Measurements from ENCODE around the gene CELSR1. TPM values are rescaled to one million over a fixed set of nuclear protein-coding genes. Genes with fewer than 3 reads are reported as not detected.

The CELSR1 gene
- total and polyA plus RNA-seq, 7 experiments from 2014 or later = 0.36 to 4.7 (median 0.97) TPM

DNA sequence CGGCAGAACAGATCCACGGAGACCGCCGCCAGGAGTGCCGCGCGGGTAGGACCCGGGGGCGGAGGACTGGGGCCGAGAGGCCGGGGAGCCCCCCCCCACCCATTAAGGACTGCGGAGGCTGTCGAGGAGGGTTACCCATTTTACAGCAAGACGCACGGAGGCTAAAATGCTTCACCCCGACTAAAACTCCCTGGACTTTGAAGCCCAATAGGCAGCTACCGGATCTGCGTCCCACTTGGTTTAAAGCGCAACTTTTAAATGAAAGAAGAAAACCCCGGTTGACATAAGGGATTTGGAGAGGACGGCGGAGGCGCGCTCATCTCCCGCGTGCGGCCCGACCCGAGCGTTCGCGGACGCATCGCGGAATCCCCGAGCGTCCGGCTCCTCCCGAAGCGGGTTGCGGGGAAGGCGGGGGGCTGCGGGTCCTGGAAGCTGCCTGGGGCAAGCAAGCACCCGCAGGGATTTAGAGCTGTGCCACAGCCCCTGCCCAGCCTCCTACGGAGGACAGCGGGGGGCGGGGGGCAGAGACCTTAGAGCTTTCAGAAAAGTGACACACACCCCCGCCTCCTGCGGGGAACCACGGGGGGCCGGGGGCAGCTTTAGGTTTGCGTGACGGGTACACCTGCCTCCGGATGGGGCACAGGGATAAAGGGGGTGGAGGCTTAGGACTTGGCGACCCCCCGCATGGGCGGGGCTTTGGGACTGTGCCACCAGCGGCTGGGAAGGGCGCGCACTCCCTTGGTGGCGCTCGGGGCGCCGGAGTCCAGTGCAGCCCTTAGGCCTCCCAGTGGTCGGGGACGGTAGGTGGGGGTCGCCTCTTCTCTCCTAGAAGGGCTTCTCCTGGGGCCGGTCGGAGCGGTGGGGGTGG, 760 bp upstream of the CELSR1 start:
- Mint-ChIP-seq H3K4me1 (peaks cover 0 to 12% (median 6%) of the 10 kb centered on the region in 7 donors), H3K36me3 (no peaks in the 10 kb centered on the region), H3K27ac (no peak overlapping the region), H3K9me3 (no peaks in the 10 kb centered on the region), H3K27me3 (peaks cover 15 to 36% (median 26%) of the 10 kb centered on the region in 5 donors), H3K4me3 (peak overlapping the region in 8 of 10 donors; percentile 39 to 80 (median 56))
- Histone ChIP-seq H3K27me3 (ENCODE audit: control insufficient read depth in 2 of 2, insufficient read depth in 2 of 2, low read length in 2 of 2) (no peaks in the 10 kb centered on the region), H3K27ac (ENCODE audit: low read depth, low read length) (no peak overlapping the region), H3K9me3 (ENCODE audit: control insufficient read depth in 2 of 3, low read length in 3 of 3) (no peaks in the 10 kb centered on the region), H3K36me3 (ENCODE audit: control insufficient read depth in 2 of 3, insufficient read depth in 3 of 3, low read length in 3 of 3) (no peaks in the 10 kb centered on the region), H3K4me1 (ENCODE audit: control insufficient read depth in 2 of 2, insufficient read depth in 2 of 2, low read length in 2 of 2) (peaks cover 8% of the 10 kb centered on the region in 2 donors), H3K4me3 (ENCODE audit: low read length) (no peak overlapping the region)
- CTCF ChIA-PET = interaction anchor here (1.4 kb wide), 1 partner anchor 171 kb away, joined by 4 read pairs; no protein-coding TSS in a partner anchor
- no peak for DNase-seq
- ATAC-seq = no peak
- intact Hi-C loops (cut with micrococcal nuclease) = no loop called here
- POLR2A ChIA-PET = no interaction called here

DNA sequence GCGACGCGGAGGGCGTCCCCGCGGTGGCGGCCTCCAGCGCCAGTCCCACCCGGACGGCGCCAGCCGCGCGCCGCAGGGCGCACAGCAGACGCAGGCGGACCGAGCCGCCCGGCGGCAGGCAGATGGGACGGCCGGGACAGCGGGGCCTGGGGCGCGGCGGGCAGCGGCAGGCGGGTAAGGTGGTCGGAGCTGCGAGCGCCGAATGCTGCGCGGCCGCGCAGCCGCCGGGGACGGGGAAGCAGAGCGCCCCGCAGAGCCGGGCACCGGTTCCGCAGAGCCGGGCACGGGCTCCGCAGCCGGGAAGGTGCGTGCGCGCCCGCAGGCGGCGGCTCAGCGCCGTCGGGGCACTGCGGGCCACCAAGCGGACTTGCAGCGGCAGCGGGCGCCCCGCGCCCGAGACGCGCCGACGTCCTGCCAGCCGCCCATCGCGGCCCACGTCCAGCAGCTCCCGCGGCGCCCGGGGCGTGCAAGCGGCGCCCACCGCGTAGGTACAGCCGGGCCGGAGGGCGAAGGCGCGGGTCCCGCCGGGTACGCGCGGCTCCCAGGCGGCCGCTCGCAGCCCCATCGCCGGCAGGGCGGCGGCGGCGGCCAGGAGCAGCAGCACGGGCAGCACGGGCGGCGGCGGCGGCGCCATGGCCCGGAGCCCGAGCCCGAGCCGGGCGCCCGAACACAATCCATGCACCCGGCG, 739 bp downstream of the CELSR1 start:
- CTCF ChIA-PET = no interaction called here
- H3K27ac Mint-ChIP-seq = no peak overlapping the region
- peaks cover 0 to 12% (median 8%) of the 10 kb centered on the region in 7 donors for H3K4me1 Mint-ChIP-seq
- Histone ChIP-seq H3K27me3 (ENCODE audit: control insufficient read depth in 2 of 2, insufficient read depth in 2 of 2, low read length in 2 of 2) (no peaks in the 10 kb centered on the region), H3K9me3 (ENCODE audit: control insufficient read depth in 2 of 3, low read length in 3 of 3) (no peaks in the 10 kb centered on the region), H3K4me3 (ENCODE audit: low read length) (no peak overlapping the region), H3K36me3 (ENCODE audit: control insufficient read depth in 2 of 3, insufficient read depth in 3 of 3, low read length in 3 of 3) (no peaks in the 10 kb centered on the region), H3K27ac (ENCODE audit: low read depth, low read length) (no peak overlapping the region), H3K4me1 (ENCODE audit: control insufficient read depth in 2 of 2, insufficient read depth in 2 of 2, low read length in 2 of 2) (peaks cover 8% of the 10 kb centered on the region in 2 donors)
- no peak for DNase-seq
- H3K4me3 Mint-ChIP-seq = peak overlapping the region in 1 of 10 donors; percentile 72
- H3K36me3 Mint-ChIP-seq = no peaks in the 10 kb centered on the region
- no peaks in the 10 kb centered on the region for H3K9me3 Mint-ChIP-seq
- intact Hi-C loops (cut with micrococcal nuclease) = no loop called here
- POLR2A ChIA-PET = no interaction called here
- H3K27me3 Mint-ChIP-seq = peaks cover 18 to 39% (median 19%) of the 10 kb centered on the region in 5 donors
- ATAC-seq = peak; percentile 33

DNA sequence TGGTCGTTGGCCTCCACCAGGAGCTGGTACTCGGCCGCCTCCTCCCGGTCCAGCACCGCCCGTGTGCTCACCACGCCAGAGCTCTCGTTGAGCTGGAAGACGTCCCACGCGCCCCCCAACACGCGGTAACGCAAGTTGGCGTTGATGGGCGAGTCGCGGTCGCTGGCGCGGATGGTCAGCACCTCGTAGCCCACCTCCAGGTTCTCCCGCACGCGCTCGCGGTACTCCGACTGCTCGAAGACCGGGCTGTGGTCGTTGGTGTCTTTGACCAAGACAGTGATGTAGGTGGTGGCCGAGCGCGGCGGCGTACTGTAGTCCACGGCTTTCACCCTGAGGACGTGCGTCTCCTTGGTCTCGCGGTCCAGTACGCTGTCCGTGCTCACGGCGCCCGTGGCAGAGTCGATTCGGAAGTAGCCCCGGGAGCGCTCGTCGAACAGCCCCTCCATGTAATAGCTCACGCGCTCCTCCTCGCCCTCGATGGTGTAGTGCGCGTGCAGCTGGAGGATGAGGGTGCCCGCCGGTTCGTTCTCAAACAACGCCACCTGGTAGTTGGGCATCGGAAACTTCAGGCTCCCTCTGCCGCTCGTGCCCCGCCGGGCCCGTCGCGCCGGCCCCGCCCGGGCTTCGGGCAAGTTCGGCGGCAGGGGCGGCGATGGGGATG, 1.4 kb downstream of the CELSR1 start:
- CTCF ChIA-PET = no interaction called here
- Mint-ChIP-seq H3K27ac (no peak overlapping the region), H3K4me1 (peaks cover 0 to 12% (median 8%) of the 10 kb centered on the region in 7 donors), H3K27me3 (peaks cover 18 to 39% (median 19%) of the 10 kb centered on the region in 5 donors), H3K4me3 (peak overlapping the region in 4 of 10 donors; percentile 17 to 72 (median 42)), H3K36me3 (no peaks in the 10 kb centered on the region), H3K9me3 (no peaks in the 10 kb centered on the region)
- DNase-seq (no peak), ATAC-seq (no peak)
- H3K36me3 ChIP-seq (ENCODE audit: control insufficient read depth in 2 of 3, insufficient read depth in 3 of 3, low read length in 3 of 3) = no peaks in the 10 kb centered on the region
- POLR2A ChIA-PET = no interaction called here
- no peaks in the 10 kb centered on the region for H3K9me3 ChIP-seq (ENCODE audit: control insufficient read depth in 2 of 3, low read length in 3 of 3)
- peaks cover 8% of the 10 kb centered on the region in 2 donors for H3K4me1 ChIP-seq (ENCODE audit: control insufficient read depth in 2 of 2, insufficient read depth in 2 of 2, low read length in 2 of 2)
- no peak overlapping the region for H3K27ac ChIP-seq (ENCODE audit: low read depth, low read length)
- no peak overlapping the region for H3K4me3 ChIP-seq (ENCODE audit: low read length)
- H3K27me3 ChIP-seq (ENCODE audit: control insufficient read depth in 2 of 2, insufficient read depth in 2 of 2, low read length in 2 of 2) = no peaks in the 10 kb centered on the region
- intact Hi-C loops (cut with micrococcal nuclease) = no loop called here

DNA sequence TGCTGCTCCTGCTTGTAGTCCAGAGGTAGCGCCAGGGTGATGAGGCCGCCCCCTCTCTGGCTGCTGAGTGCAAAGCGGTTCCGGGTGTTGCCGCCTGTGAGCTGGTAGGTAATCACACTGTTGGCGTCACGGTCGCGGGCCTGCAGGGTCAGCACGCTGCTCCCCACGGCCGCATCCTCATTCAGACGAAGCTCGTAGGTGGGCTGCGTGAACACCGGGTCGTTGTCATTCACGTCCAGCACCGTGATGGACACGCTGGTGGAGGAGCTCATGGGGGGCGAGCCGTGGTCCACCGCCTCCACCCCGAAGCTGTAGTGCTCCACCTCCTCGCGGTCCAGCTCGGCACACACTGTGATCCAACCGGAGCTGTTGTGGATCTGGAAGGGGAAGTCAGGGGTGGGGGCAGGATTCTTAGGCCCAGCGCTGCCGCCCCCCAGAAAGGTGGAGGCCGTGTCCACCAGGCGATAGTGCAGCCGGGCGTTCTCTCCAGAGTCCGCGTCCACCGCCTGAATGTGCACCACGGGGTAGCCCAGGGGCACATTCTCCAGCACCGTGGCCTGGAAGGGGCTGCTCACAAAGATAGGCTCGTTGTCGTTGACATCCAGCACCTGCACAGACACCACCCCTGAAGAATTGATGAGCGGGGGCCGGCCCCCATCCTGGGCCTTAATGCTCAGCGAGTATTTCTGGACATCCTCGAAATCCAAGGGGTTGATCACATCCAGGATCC, 2.4 kb downstream of the CELSR1 start:
- Histone ChIP-seq H3K36me3 (ENCODE audit: control insufficient read depth in 2 of 3, insufficient read depth in 3 of 3, low read length in 3 of 3) (no peaks in the 10 kb centered on the region), H3K4me1 (ENCODE audit: control insufficient read depth in 2 of 2, insufficient read depth in 2 of 2, low read length in 2 of 2) (peaks cover 8% of the 10 kb centered on the region in 2 donors), H3K27ac (ENCODE audit: low read depth, low read length) (no peak overlapping the region), H3K9me3 (ENCODE audit: control insufficient read depth in 2 of 3, low read length in 3 of 3) (no peaks in the 10 kb centered on the region), H3K4me3 (ENCODE audit: low read length) (no peak overlapping the region), H3K27me3 (ENCODE audit: control insufficient read depth in 2 of 2, insufficient read depth in 2 of 2, low read length in 2 of 2) (no peaks in the 10 kb centered on the region)
- Mint-ChIP-seq H3K36me3 (no peaks in the 10 kb centered on the region), H3K9me3 (no peaks in the 10 kb centered on the region), H3K27me3 (peaks cover 11 to 32% (median 19%) of the 10 kb centered on the region in 5 donors), H3K4me3 (peak overlapping the region in 4 of 10 donors; percentile 8 to 72 (median 48)), H3K27ac (no peak overlapping the region), H3K4me1 (peaks cover 0 to 12% (median 8%) of the 10 kb centered on the region in 7 donors)
- CTCF ChIA-PET = no interaction called here
- POLR2A ChIA-PET = no interaction called here
- no peak for ATAC-seq
- intact Hi-C loops (cut with micrococcal nuclease) = no loop called here
- no peak for DNase-seq

DNA sequence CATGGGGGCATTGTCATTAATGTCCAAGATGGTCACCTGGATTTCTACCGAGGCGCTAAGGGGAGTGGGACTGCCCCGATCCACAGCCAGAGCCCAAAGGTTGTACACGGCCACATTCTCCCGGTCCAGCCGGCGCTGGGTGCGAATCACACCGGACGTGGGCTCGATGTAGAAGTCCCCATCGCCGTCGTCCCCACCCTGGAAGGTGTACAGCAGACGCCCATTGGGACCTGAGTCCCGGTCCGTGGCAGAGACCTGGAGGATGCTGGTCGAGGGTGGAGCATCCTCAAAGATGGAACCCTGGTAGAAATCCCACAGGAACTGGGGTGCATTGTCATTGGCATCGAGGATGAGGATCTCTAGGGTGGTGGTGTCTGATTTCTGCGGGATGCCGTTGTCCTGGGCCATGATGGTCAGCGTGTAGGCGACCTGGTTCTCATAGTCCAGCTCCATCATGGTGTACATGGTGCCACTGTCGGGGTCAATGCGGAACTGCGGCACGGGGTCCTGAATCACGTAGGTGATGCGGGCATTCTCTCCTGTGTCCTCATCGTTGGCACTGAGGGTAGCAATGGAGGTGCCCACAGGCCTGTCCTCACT, 3.1 kb downstream of the CELSR1 start:
- Histone ChIP-seq H3K9me3 (ENCODE audit: control insufficient read depth in 2 of 3, low read length in 3 of 3) (no peaks in the 10 kb centered on the region), H3K27ac (ENCODE audit: low read depth, low read length) (no peak overlapping the region), H3K36me3 (ENCODE audit: control insufficient read depth in 2 of 3, insufficient read depth in 3 of 3, low read length in 3 of 3) (no peaks in the 10 kb centered on the region), H3K4me1 (ENCODE audit: control insufficient read depth in 2 of 2, insufficient read depth in 2 of 2, low read length in 2 of 2) (peaks cover 8% of the 10 kb centered on the region in 2 donors), H3K4me3 (ENCODE audit: low read length) (no peak overlapping the region), H3K27me3 (ENCODE audit: control insufficient read depth in 2 of 2, insufficient read depth in 2 of 2, low read length in 2 of 2) (no peaks in the 10 kb centered on the region)
- Mint-ChIP-seq H3K27ac (no peak overlapping the region), H3K9me3 (no peaks in the 10 kb centered on the region), H3K4me1 (peaks cover 0 to 12% (median 8%) of the 10 kb centered on the region in 7 donors), H3K36me3 (no peaks in the 10 kb centered on the region), H3K4me3 (peak overlapping the region in 4 of 10 donors; percentile 8 to 55 (median 19)), H3K27me3 (peaks cover 7 to 26% (median 14%) of the 10 kb centered on the region in 5 donors)
- CTCF ChIA-PET = no interaction called here
- DNase-seq (no peak), ATAC-seq (no peak)
- intact Hi-C loops (cut with micrococcal nuclease) = no loop called here
- POLR2A ChIA-PET = no interaction called here

Measured in naive thymus-derived CD4-positive, alpha-beta T cell (primary cell).